Immature natural killer cell (primary cell): ENCODE results near the gene CTIF. TPM values are rescaled to one million over a fixed set of nuclear protein-coding genes. Genes with fewer than 3 reads are reported as not detected.

ENCODE experiments used
- DNase-seq, 3 donors: peaks; one replicate each; pipeline ENCODE4 v3.0.0; 2022; ENCODE audit warnings: mixed read lengths in 1 of 3
- H3K27ac Mint-ChIP-seq, 6 donors: one replicate each; pipeline ENCODE4 v1.8.0; 2020; ENCODE audit warnings: mixed read lengths in 6 of 6, mild to moderate bottlenecking in 5 of 6, inconsistent platforms in 4 of 6, moderate library complexity in 3 of 6
- H3K27me3 Mint-ChIP-seq, 3 donors: one replicate each; pipeline ENCODE4 v1.8.0; 2020 to 2021; ENCODE audit warnings: low read depth in 3 of 3, mild to moderate bottlenecking in 3 of 3, mixed read lengths in 3 of 3, moderate library complexity in 3 of 3, inconsistent platforms in 1 of 3
- H3K36me3 Mint-ChIP-seq, 3 donors: one replicate each; pipeline ENCODE4 v1.8.0; 2020; ENCODE audit warnings: mixed read lengths in 3 of 3, inconsistent platforms in 2 of 3, mild to moderate bottlenecking in 2 of 3
- H3K4me1 Mint-ChIP-seq, 2 donors: one replicate each; pipeline ENCODE4 v1.8.0; 2020; ENCODE audit warnings: inconsistent platforms in 2 of 2, mild to moderate bottlenecking in 2 of 2, mixed read lengths in 2 of 2, moderate library complexity in 1 of 2
- H3K4me3 Mint-ChIP-seq, 5 donors: one replicate each; pipeline ENCODE4 v1.8.0; 2020; ENCODE audit warnings: mild to moderate bottlenecking in 5 of 5, mixed read lengths in 5 of 5, inconsistent platforms in 3 of 5, moderate library complexity in 3 of 5
- H3K9me3 Mint-ChIP-seq, 6 donors: one replicate each; pipeline ENCODE4 v1.8.0; 2020; ENCODE audit warnings: mild to moderate bottlenecking in 6 of 6, mixed read lengths in 6 of 6, inconsistent platforms in 4 of 6, moderate library complexity in 3 of 6
- polyA plus RNA-seq, 3 donors: library from polyadenylated mRNA; unstranded; fragments of 300-500 nt; fragmentation: Illumina TruSeq; gene quantifications; one replicate each; pipeline ENCODE4 v1.2.3, GENCODE V29; 2021

The CTIF gene
- polyA plus RNA-seq, 3 donors from 2014 or later, result 0.28 to 1.2 TPM; not detected in 1

DNA sequence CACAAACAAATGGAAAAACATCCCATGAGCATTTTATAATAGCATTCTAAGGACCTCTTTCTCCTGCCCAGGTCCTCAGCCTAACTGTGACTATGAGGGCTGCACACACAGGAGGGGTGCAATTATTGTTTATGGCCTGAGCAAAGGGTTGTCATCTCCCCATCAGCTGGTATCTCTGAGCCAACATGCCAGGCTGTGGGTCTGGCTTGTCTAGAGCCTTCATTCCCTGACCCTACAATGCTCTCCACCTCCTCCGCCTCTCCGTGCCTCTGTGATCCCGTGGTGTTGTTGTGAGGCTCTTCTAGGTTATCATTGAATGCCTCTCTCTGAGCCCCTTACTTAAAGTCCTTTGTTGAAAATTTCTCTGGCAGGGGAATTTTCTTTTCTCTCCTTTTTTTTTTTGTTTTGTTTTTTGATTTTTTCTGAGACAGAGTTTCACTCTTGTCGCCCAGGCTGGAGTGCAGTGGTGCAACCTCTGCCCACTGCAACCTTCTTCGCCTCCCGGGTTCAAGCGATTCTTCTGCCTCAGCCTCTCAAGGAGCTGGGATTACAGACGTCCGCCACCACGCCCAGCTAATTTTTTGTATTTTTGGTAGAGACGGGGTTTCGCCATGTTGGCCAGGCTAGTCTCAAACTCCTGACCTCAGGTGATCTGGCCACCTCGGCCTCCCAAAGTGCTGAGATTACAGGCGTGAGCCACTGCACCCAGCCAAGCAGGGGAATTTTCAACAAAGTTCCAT is 285.6 kb downstream of the CTIF start:
- Mint-ChIP-seq H3K4me1 (peaks cover 60 to 85% of the 10 kb centered on the region in 2 donors), H3K27me3 (no peaks in the 10 kb centered on the region), H3K9me3 (no peaks in the 10 kb centered on the region), H3K27ac (peak overlapping the region in 2 of 6 donors; percentile 33 to 57), H3K36me3 (peaks cover 16 to 32% (median 28%) of the 10 kb centered on the region in 3 donors), H3K4me3 (no peak overlapping the region)
- DNase-seq, result no peak

- no peak for DNase-seq
- Mint-ChIP-seq H3K36me3 (peaks cover 16 to 32% (median 28%) of the 10 kb centered on the region in 3 donors), H3K27ac (peak overlapping the region in 3 of 6 donors; percentile 6 to 38 (median 17)), H3K4me3 (no peak overlapping the region), H3K4me1 (peaks cover 61 to 86% of the 10 kb centered on the region in 2 donors), H3K9me3 (no peaks in the 10 kb centered on the region), H3K27me3 (no peaks in the 10 kb centered on the region)
These were observed 286.4 kb downstream of the CTIF start for GRCh38 chr18:48825101-48825745.

DNA sequence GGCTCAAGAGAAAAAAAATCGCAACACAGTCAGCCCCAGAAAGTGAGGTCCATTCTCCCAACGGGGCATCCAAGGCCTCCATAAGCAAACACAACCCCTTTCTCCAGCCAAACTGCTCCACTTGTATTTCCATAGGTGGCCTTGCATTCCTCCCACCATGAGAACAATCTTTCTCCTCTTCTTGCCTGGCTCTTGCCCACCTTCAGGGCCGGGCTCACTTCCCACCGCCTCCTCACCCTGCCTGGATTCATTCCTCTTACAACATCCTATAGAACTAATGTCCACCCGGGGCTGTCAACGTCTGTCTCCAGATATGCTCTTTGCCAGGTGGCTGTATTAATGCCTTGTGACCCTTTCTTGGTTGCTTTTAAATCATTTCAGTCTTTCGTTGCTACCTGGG is 287.4 kb downstream of the CTIF start:
- no peaks in the 10 kb centered on the region for H3K9me3 Mint-ChIP-seq
- no peak for DNase-seq
- no peak overlapping the region for H3K4me3 Mint-ChIP-seq
- peak overlapping the region in 4 of 6 donors; percentile 53 to 92 (median 61) for H3K27ac Mint-ChIP-seq
- H3K4me1 Mint-ChIP-seq, result peaks cover 61 to 86% of the 10 kb centered on the region in 2 donors
- peaks cover 16 to 34% (median 33%) of the 10 kb centered on the region in 3 donors for H3K36me3 Mint-ChIP-seq
- no peaks in the 10 kb centered on the region for H3K27me3 Mint-ChIP-seq

DNA sequence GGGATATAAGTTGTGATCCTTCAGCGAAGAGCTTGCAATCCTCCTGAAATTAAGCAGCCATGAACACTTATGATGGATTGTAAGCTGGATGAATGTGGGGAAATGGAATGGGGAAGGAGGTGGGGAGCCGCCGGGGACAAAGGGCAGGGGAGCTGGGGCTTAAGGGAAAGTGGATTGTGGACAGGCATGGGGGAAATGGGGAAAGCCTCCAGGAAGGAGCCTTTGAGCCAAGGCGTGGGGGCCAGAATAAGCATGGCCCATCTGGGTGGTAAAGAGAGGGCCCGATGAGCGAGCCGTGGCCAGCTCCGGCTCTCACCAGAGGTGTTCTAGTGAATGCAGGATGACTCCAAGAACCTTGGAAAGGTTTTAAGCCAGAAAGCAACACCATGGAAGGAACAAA is 288.0 kb downstream of the CTIF start:
- Mint-ChIP-seq H3K27ac (peak overlapping the region in 4 of 6 donors; percentile 2 to 92 (median 51)), H3K27me3 (no peaks in the 10 kb centered on the region), H3K9me3 (no peaks in the 10 kb centered on the region), H3K4me1 (peaks cover 61 to 86% of the 10 kb centered on the region in 2 donors), H3K36me3 (peaks cover 16 to 35% (median 35%) of the 10 kb centered on the region in 3 donors), H3K4me3 (no peak overlapping the region)
- no peak for DNase-seq

GRCh38 chr18:48827291-48828193 is 288.7 kb downstream of the CTIF start:
- Mint-ChIP-seq H3K9me3 (no peaks in the 10 kb centered on the region), H3K36me3 (peaks cover 16 to 36% (median 35%) of the 10 kb centered on the region in 3 donors), H3K4me3 (peak overlapping the region in 1 of 5 donors; percentile 47), H3K27ac (peak overlapping the region in 4 of 6 donors; percentile 34 to 81 (median 57)), H3K4me1 (peaks cover 64 to 86% of the 10 kb centered on the region in 2 donors), H3K27me3 (no peaks in the 10 kb centered on the region)
- DNase-seq, result no peak

- peaks cover 18 to 42% (median 31%) of the 10 kb centered on the region in 3 donors for H3K36me3 Mint-ChIP-seq
- no peak overlapping the region for H3K4me3 Mint-ChIP-seq
- H3K4me1 Mint-ChIP-seq, result peaks cover 66 to 86% of the 10 kb centered on the region in 2 donors
- no peaks in the 10 kb centered on the region for H3K9me3 Mint-ChIP-seq
- no peak for DNase-seq
- H3K27me3 Mint-ChIP-seq, result peaks cover 2 to 4% (median 3%) of the 10 kb centered on the region in 3 donors
- peak overlapping the region in 2 of 6 donors; percentile 16 to 81 for H3K27ac Mint-ChIP-seq
These were observed 289.3 kb downstream of the CTIF start for GRCh38 chr18:48828194-48828545.

- H3K9me3 Mint-ChIP-seq, result no peaks in the 10 kb centered on the region
- peak overlapping the region in 3 of 6 donors; percentile 16 to 55 (median 49) for H3K27ac Mint-ChIP-seq
- no peak for DNase-seq
- peaks cover 3 to 5% (median 4%) of the 10 kb centered on the region in 3 donors for H3K27me3 Mint-ChIP-seq
- H3K36me3 Mint-ChIP-seq, result peaks cover 11 to 35% (median 24%) of the 10 kb centered on the region in 3 donors
- peak overlapping the region in 1 of 5 donors; percentile 21 for H3K4me3 Mint-ChIP-seq
- H3K4me1 Mint-ChIP-seq, result peaks cover 69 to 86% of the 10 kb centered on the region in 2 donors
These were observed 290.0 kb downstream of the CTIF start for GRCh38 chr18:48828691-48829442.

DNA sequence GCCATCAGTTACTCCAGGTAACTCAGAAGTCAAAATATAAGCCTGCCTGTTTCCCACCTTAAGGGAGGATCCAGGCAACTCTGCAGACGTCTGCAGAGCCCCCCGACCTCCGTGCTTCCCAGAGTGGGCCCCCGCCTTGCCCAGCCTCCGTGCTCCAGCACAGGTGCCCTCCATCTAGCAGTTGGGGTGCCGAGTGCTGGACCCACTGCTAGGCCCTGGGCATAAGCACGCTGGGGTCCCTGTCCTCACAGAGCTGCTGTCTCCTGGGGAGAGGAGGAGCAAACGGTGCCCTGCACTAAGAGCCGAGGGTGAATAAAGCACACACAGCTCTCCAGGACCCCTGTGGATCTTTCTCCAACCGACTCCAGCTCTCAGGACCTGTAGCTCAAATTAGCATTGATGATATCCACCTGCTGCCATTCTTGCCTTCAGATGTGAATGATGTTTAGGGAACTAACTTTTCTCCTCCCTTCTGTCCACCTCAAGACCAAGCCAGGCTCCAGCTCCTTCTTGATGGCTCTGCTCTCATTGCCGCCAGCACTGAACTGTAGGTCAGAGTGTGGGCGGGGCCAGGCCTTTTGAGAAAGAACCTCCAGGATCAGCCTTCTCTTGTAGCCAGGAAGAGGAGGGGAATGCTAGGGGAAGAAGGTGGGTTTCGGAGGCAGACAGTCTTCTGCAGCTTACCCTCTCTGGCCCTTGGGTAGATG is 290.8 kb downstream of the CTIF start:
- Mint-ChIP-seq H3K36me3 (peaks cover 11 to 28% (median 17%) of the 10 kb centered on the region in 3 donors), H3K27me3 (peaks cover 4 to 10% (median 9%) of the 10 kb centered on the region in 3 donors), H3K4me1 (peaks cover 71 to 86% of the 10 kb centered on the region in 2 donors), H3K27ac (peak overlapping the region; percentile 89 to 100 (median 97)), H3K9me3 (no peaks in the 10 kb centered on the region), H3K4me3 (peak overlapping the region in 4 of 5 donors; percentile 50 to 97 (median 92))
- no peak for DNase-seq

GRCh38 chr18:48831113-48831759 is 292.4 kb downstream of the CTIF start:
- DNase-seq, result no peak
- H3K27ac Mint-ChIP-seq, result peak overlapping the region; percentile 89 to 100 (median 97)
- H3K4me1 Mint-ChIP-seq, result peaks cover 86 to 98% of the 10 kb centered on the region in 2 donors
- H3K4me3 Mint-ChIP-seq, result peak overlapping the region; percentile 83 to 97 (median 92)
- peaks cover 4 to 15% (median 13%) of the 10 kb centered on the region in 3 donors for H3K27me3 Mint-ChIP-seq
- no peaks in the 10 kb centered on the region for H3K9me3 Mint-ChIP-seq
- peaks cover 9 to 20% (median 10%) of the 10 kb centered on the region in 3 donors for H3K36me3 Mint-ChIP-seq

DNA sequence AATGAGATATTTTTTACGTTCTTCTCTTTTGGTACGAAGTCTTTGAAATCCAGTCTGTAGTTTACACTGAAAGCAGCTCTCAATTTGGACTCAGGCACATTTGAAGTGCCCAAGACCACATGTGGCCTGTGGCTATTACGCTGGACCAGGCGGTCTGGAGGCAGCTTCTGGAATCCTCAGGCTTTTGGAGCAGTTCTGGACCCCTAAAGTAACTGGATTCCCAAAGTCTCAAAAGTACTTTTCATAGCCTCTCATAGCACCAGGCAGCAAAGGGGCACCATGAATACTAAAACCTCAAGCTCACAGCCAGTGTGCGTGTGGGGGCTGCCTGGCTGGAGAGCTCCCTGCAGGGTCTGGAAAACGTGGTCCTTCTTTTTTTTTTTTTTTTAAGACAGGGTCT is 293.0 kb downstream of the CTIF start:
- Mint-ChIP-seq H3K4me1 (peaks cover 87 to 98% of the 10 kb centered on the region in 2 donors), H3K36me3 (peaks cover 4 to 14% (median 4%) of the 10 kb centered on the region in 3 donors), H3K9me3 (no peaks in the 10 kb centered on the region), H3K4me3 (peak overlapping the region; percentile 83 to 97 (median 92)), H3K27me3 (peaks cover 4 to 15% (median 13%) of the 10 kb centered on the region in 3 donors), H3K27ac (peak overlapping the region; percentile 89 to 100 (median 97))
- DNase-seq, result no peak

DNA sequence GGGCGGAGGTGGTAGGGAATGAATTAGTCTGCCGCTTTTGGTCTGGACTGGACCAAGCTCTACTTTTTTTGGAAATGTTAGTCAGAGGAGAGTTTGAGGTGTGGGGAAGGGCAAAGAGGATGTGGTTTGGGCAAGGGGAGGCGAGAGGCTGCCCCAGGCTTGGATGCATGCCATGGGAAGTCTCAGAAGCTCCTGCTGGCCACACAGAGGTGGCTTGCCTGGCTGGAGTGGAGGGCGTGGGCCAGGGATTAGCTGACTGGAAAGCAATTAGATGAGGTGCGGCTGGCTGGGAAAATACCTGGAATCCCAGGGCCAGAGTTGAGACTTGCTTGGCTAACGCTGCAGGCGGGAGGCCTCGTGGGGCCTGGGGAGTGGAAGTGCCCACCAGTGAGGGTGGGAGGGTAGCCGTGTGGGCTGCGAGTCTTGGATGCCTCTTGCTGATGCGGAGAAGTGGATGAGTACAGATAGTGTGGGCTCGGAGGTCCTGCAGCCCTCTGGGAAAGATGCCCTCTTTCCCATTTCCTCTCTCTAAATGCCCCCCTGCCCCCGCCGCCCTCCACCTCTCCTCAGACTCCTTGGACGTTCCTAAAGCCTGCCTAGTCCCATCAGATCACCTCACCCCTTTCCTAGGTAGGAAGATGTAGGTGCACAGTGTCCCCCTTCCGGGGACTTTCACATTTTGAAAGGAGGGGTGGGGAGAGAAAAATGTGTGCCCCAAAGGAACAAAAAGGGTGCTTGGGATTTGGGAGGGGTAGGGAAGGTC is 294.3 kb downstream of the CTIF start:
- peak overlapping the region; percentile 95 to 100 (median 98) for H3K27ac Mint-ChIP-seq
- peak overlapping the region; percentile 83 to 97 (median 92) for H3K4me3 Mint-ChIP-seq
- DNase-seq, result peak in 2 of 3 donors; percentile 32 to 38
- peaks cover 3 to 13% (median 4%) of the 10 kb centered on the region in 3 donors for H3K36me3 Mint-ChIP-seq
- H3K9me3 Mint-ChIP-seq, result no peaks in the 10 kb centered on the region
- H3K27me3 Mint-ChIP-seq, result peaks cover 4 to 15% (median 13%) of the 10 kb centered on the region in 3 donors
- peaks cover 95 to 97% of the 10 kb centered on the region in 2 donors for H3K4me1 Mint-ChIP-seq
